Panc1 (cell line): Measurements from ENCODE around the gene PON1. TPM values are rescaled to one million over a fixed set of nuclear protein-coding genes. Genes with fewer than 3 reads are reported as not detected.

Experiments
- ATAC-seq: fragments of 200-7000 bp; cut with Tn5 transposase; 2 replicates; pipeline ENCODE4 v1.9.1; 2020; ENCODE audit warnings: mild to moderate bottlenecking, moderate library complexity
- BruUV-seq: library from RNA; stranded (reverse); fragments of 400-500 nt; replicated peaks from 2 replicates; lab custom pipeline; 2021; lab: Mats Ljungman, UMichigan
- CTCF ChIA-PET: fragments of 300-600 bp; sonication (Branson Sonifier 250); formaldehyde crosslinking; loops from one replicate; lab custom pipeline; 2022; ENCODE audit warnings: antibody characterized with exemption; lab: Charles Lee
- POLR2A ChIA-PET: fragments of 300-600 bp; sonication (Branson Sonifier 250); formaldehyde crosslinking; loops from one replicate; lab custom pipeline; 2022; ENCODE audit warnings: antibody characterized with exemption; lab: Charles Lee
- DNase-seq: peaks from one replicate; pipeline ENCODE4 v3.0.0-alpha.2; 2010; ENCODE audit warnings: low read depth, low spot score
- H3K27ac ChIP-seq: 2 replicates; pipeline ENCODE4 v1.5.1; 2011; ENCODE audit warnings: mild to moderate bottlenecking, low read length, inconsistent platforms
- H3K27me3 ChIP-seq: fragments of 200-500 bp; sonication (Bioruptor generic); 2 replicates; pipeline ENCODE4 v1.6.0; 2014; ENCODE audit warnings: low read length, inconsistent platforms; ENCODE audit not compliant: control insufficient read depth, insufficient read depth
- H3K36me3 ChIP-seq: fragments of 200-500 bp; sonication (Bioruptor generic); 2 replicates; pipeline ENCODE4 v1.5.1; 2014; ENCODE audit warnings: inconsistent platforms, mild to moderate bottlenecking, low read length, moderate library complexity; ENCODE audit not compliant: control insufficient read depth, insufficient read depth
- H3K4me1 ChIP-seq: 2 replicates; pipeline ENCODE4 v1.5.1; 2011; ENCODE audit warnings: inconsistent platforms, mild to moderate bottlenecking, low read length, moderate library complexity; ENCODE audit not compliant: control insufficient read depth, insufficient read depth
- H3K4me3 ChIP-seq, 2 experiments: 2 replicates each; pipeline ENCODE4 v1.5.1; 2011 to 2012; ENCODE audit warnings: low read depth in 2 of 2, low read length in 2 of 2, mild to moderate bottlenecking in 2 of 2, inconsistent platforms in 1 of 2, moderate library complexity in 1 of 2
- H3K9me3 ChIP-seq: fragments of 200-500 bp; sonication (Bioruptor generic); 2 replicates; pipeline ENCODE4 v1.5.1; 2014; ENCODE audit warnings: low read depth, mild to moderate bottlenecking, inconsistent platforms, low read length, moderate library complexity; ENCODE audit not compliant: control insufficient read depth, insufficient read depth
- CTCF ChIP-seq: fragments of 450-650 bp; IDR thresholded peaks from 2 replicates; pipeline ENCODE4 v1.5.1; 2017; ENCODE audit warnings: mild to moderate bottlenecking
- POLR2AphosphoS5 ChIP-seq: IDR thresholded peaks from 2 replicates; pipeline ENCODE4 v1.6.1; 2012; ENCODE audit warnings: mild to moderate bottlenecking, low read depth, low read length, moderate library complexity
- REST ChIP-seq, 2 experiments: IDR thresholded peaks; 2 replicates each; pipeline ENCODE4 v1.6.1; 2011 to 2012; ENCODE audit warnings: low read depth in 2 of 2, control low read depth in 1 of 2, low read length in 1 of 2, mild to moderate bottlenecking in 1 of 2, moderate library complexity in 1 of 2; ENCODE audit not compliant: insufficient read depth in 1 of 2
- SIN3A ChIP-seq: IDR thresholded peaks from 2 replicates; pipeline ENCODE4 v1.6.1; 2012; ENCODE audit warnings: low read depth, mild to moderate bottlenecking, low read length, moderate library complexity, borderline replicate concordance; ENCODE audit not compliant: insufficient read depth
- TCF7L2 ChIP-seq: IDR thresholded peaks from 2 replicates; pipeline ENCODE4 v1.6.1; 2011; ENCODE audit warnings: mild to moderate bottlenecking, low read depth, low read length, inconsistent platforms
- in situ Hi-C: cut with HindIII; loops from 2 replicates; pipeline ENCODE4 v1.10.0; 2016; ENCODE audit warnings: low sequenced_read_pairs, low pct_unique_long_range_greater_than_20kb
- intact Hi-C: fragments of 100-400 bp; cut with micrococcal nuclease; formaldehyde crosslinking; loops from one replicate; pipeline ENCODE4 v1.10.0; 2022; ENCODE audit not compliant: unreplicated experiment
- total RNA-seq: library from RNA; stranded (reverse); gene quantifications from one replicate; pipeline ENCODE4 v1.2.1, GENCODE V29; 2021; ENCODE audit not compliant: unreplicated experiment

PON1 gene
- total RNA-seq, 1 experiment from 2014 or later, result not detected

GRCh38 chr7:95327356-95327755, 3.0 kb upstream of the PON1 start:
- TF ChIP-seq CTCF, result no peak
- no peak for TF ChIP-seq REST (IDR thresholded peaks at IDR 0.05; ENCODE audit: insufficient read depth in 1 of 2, low read depth in 2 of 2, low read length in 1 of 2)
- no peak for TF ChIP-seq TCF7L2
- no peak for TF ChIP-seq SIN3A
- no peak for TF ChIP-seq POLR2AphosphoS5
- Histone ChIP-seq H3K27me3 (no peaks in the 10 kb centered on the region), H3K36me3 (no peaks in the 10 kb centered on the region), H3K4me1 (no peaks in the 10 kb centered on the region), H3K4me3 (no peak overlapping the region), H3K27ac (no peak overlapping the region), H3K9me3 (no peaks in the 10 kb centered on the region)
- intact Hi-C loops, result no loop called here
- no TSS peak for BruUV-seq
- CTCF ChIA-PET, result no interaction called here
- POLR2A ChIA-PET, result no interaction called here
- DNase-seq (no peak), ATAC-seq (no peak)
- in situ Hi-C loops, result no loop called here

- ChIA-PET CTCF (no interaction called here), POLR2A (interaction anchor here (0.7 kb wide), 1 partner anchor 206 kb away, joined by 3 read pairs; no protein-coding TSS in a partner anchor)
- ATAC-seq (no peak), DNase-seq (no peak)
- in situ Hi-C loops (no loop called here), intact Hi-C loops (no loop called here)
- H3K27me3 ChIP-seq, result no peaks in the 10 kb centered on the region
- no peak for TF ChIP-seq CTCF
- no peak for TF ChIP-seq REST (IDR thresholded peaks at IDR 0.05; ENCODE audit: insufficient read depth in 1 of 2, low read depth in 2 of 2, low read length in 1 of 2)
- TF ChIP-seq POLR2AphosphoS5, result no peak
- H3K36me3 ChIP-seq, result no peaks in the 10 kb centered on the region
- H3K4me3 ChIP-seq, result no peak overlapping the region
- H3K9me3 ChIP-seq, result no peaks in the 10 kb centered on the region
- no peak overlapping the region for H3K27ac ChIP-seq
- BruUV-seq, result no TSS peak
- no peaks in the 10 kb centered on the region for H3K4me1 ChIP-seq
These were observed 762 bp downstream of the PON1 start for GRCh38 chr7:95323410-95324129.
